GM12878 (cell line): ENCODE results near the gene YES1. TPM values are rescaled to one million over a fixed set of nuclear protein-coding genes. Genes with fewer than 3 reads are reported as not detected.
A peak's percentile ranks its signal among the peaks of the same experiment; 100 is the strongest.

Experiments used
- ATAC-seq: fragments of 200-7000 bp; cut with Tn5 transposase; 3 replicates; pipeline ENCODE4 v1.9.1; 2020; ENCODE audit warnings: mild to moderate bottlenecking, moderate library complexity
- BruUV-seq: library from RNA; stranded (reverse); fragments of 400-500 nt; replicated peaks from 2 replicates; lab custom pipeline; 2021; lab: Mats Ljungman, UMichigan
- CTCF ChIA-PET: fragments of 300-600 bp; sonication (Branson Sonifier 250); formaldehyde crosslinking; extraction: SDS; loops from one replicate; lab custom pipeline; 2021; ENCODE audit warnings: inconsistent platforms; lab: Yijun Ruan, JAX
- POLR2A ChIA-PET: fragments of 350-600 bp; formaldehyde crosslinking; extraction: SDS; loops from one replicate; lab custom pipeline; 2021; ENCODE audit warnings: inconsistent platforms; lab: Charles Lee
- RAD21 ChIA-PET: fragments of 300-600 bp; sonication (Branson Sonifier 250); formaldehyde crosslinking; loops from one replicate; lab custom pipeline; 2023; ENCODE audit warnings: antibody characterized with exemption; ENCODE audit not compliant: unreplicated experiment; lab: Charles Lee
- SMC1A ChIA-PET: fragments of 300-600 bp; sonication (Branson Sonifier 250); formaldehyde crosslinking; loops from one replicate; lab custom pipeline; 2023; ENCODE audit not compliant: unreplicated experiment, uncharacterized antibody; lab: Charles Lee
- DNase-seq: peaks from one replicate; pipeline ENCODE4 v3.0.0-alpha.2; 2011; ENCODE audit warnings: low read depth, low spot score
- FAIRE-seq: peaks from 3 replicates; lab custom pipeline; 2011; peaks lifted over from hg19 to GRCh38; lab: Jason Lieb, UNC
- H2AFZ ChIP-seq: 2 replicates; pipeline ENCODE4 v1.6.0; 2011; ENCODE audit warnings: low read depth, low read length, control low read depth; ENCODE audit not compliant: control insufficient read depth
- H3K27ac ChIP-seq: 2 replicates; pipeline ENCODE4 v1.5.1; 2011; ENCODE audit warnings: control low read depth; ENCODE audit not compliant: control insufficient read depth, insufficient read depth
- H3K27me3 ChIP-seq, 2 experiments: replicated peaks in 1 of 2; 2 replicates each; pipeline versions ENCODE4 v1.6.0 to v1.6.1; 2011; ENCODE audit warnings: low read length in 1 of 2; ENCODE audit not compliant: control insufficient read depth in 2 of 2, insufficient read depth in 2 of 2
- H3K36me3 ChIP-seq, 2 experiments: 2 replicates each; pipeline ENCODE4 v1.5.1; 2011; ENCODE audit warnings: low read length in 1 of 2; ENCODE audit not compliant: control insufficient read depth in 2 of 2, insufficient read depth in 2 of 2
- H3K4me1 ChIP-seq: 2 replicates; pipeline ENCODE4 v1.6.1; 2011; ENCODE audit warnings: mild to moderate bottlenecking, low read length, moderate library complexity, mixed read lengths; ENCODE audit not compliant: control insufficient read depth, insufficient read depth
- H3K4me2 ChIP-seq: 2 replicates; pipeline ENCODE4 v1.6.0; 2011; ENCODE audit warnings: control low read depth; ENCODE audit not compliant: control insufficient read depth, insufficient read depth
- H3K4me3 ChIP-seq: fragments of 200-600 bp; sonication (generic); 2 replicates; pipeline ENCODE4 v1.5.1; 2016
- H3K79me2 ChIP-seq: 2 replicates; pipeline ENCODE4 v1.6.0; 2011; ENCODE audit warnings: low read length; ENCODE audit not compliant: control insufficient read depth, insufficient read depth
- H3K9ac ChIP-seq: 2 replicates; pipeline ENCODE4 v1.8.0; 2011; ENCODE audit warnings: low read length, control low read depth, mixed read lengths; ENCODE audit not compliant: control insufficient read depth, insufficient read depth
- H3K9me3 ChIP-seq: replicated peaks from 3 replicates; pipeline ENCODE4 v1.5.1; 2011; ENCODE audit warnings: mild to moderate bottlenecking, low read length; ENCODE audit not compliant: control insufficient read depth, insufficient read depth
- H4K20me1 ChIP-seq: 2 replicates; pipeline ENCODE4 v1.6.0; 2011; ENCODE audit not compliant: control insufficient read depth, insufficient read depth
- BCL11A ChIP-seq: IDR thresholded peaks from 2 replicates; pipeline ENCODE4 v1.6.1; 2011; ENCODE audit warnings: low read depth, low read length
- BCL3 ChIP-seq: IDR thresholded peaks from 2 replicates; pipeline ENCODE4 v1.6.1; 2011; ENCODE audit warnings: borderline replicate concordance, low read depth, mild to moderate bottlenecking, moderate library complexity, low read length; ENCODE audit not compliant: insufficient read depth, poor library complexity, severe bottlenecking
- CEBPB ChIP-seq, 2 experiments: fragments of 150-350 bp in 1 of 2; IDR thresholded peaks; 2 replicates each; pipeline ENCODE4 v1.6.1; 2012 to 2014; ENCODE audit warnings: low read depth in 2 of 2, low read length in 2 of 2, borderline replicate concordance in 1 of 2, inconsistent platforms in 1 of 2
- FOS ChIP-seq: IDR thresholded peaks from 3 replicates; pipeline ENCODE4 v1.6.1; 2011; ENCODE audit warnings: borderline replicate concordance; ENCODE audit not compliant: insufficient read length; ENCODE audit errors: extremely low read depth
- JUND ChIP-seq: IDR thresholded peaks from 2 replicates; pipeline ENCODE4 v1.6.1; 2012; ENCODE audit warnings: low read depth, mild to moderate bottlenecking, low read length, improper control_type of control experiment, moderate library complexity
- MEF2B ChIP-seq: fragments of 450-650 bp; IDR thresholded peaks from 2 replicates; pipeline ENCODE4 v1.6.1; 2018; ENCODE audit warnings: mild to moderate bottlenecking, moderate library complexity; ENCODE audit not compliant: partially characterized antibody, poor library complexity, severe bottlenecking
- NBN ChIP-seq: fragments of 450-650 bp; IDR thresholded peaks from 2 replicates; pipeline ENCODE4 v1.6.1; 2016
- RUNX3 ChIP-seq: IDR thresholded peaks from 2 replicates; pipeline ENCODE4 v1.6.1; 2012; ENCODE audit warnings: low read length, inconsistent platforms
- SPI1 ChIP-seq: IDR thresholded peaks from 2 replicates; pipeline ENCODE4 v1.6.1; 2011; ENCODE audit warnings: low read depth, mild to moderate bottlenecking, low read length, moderate library complexity, borderline replicate concordance; ENCODE audit not compliant: insufficient read depth
- SREBF1 ChIP-seq: IDR thresholded peaks from 2 replicates; pipeline ENCODE4 v1.6.1; 2012; ENCODE audit warnings: mild to moderate bottlenecking, low read length
- YBX1 ChIP-seq: fragments of 450-650 bp; IDR thresholded peaks from 2 replicates; pipeline ENCODE4 v1.6.1; 2016; ENCODE audit warnings: antibody characterized with exemption
- WGBS: methylation state at CpG from one replicate; pipeline ENCODE4 v1.1.6; 2016; ENCODE audit warnings: low lambda C conversion rate; ENCODE audit not compliant: insufficient replicate concordance, insufficient coverage; ENCODE audit errors: missing lambda C conversion rate; 5-methylcytosine and 5-hydroxymethylcytosine counted together
- in situ Hi-C: fragments of 300-500 bp; cut with MboI; formaldehyde crosslinking; loops from 9 replicates; pipeline ENCODE4 v1.14.3; 2018; ENCODE audit warnings: mixed read lengths
- intact Hi-C: fragments of 100-400 bp; cut with micrococcal nuclease; formaldehyde crosslinking; loops from one replicate; pipeline ENCODE4 v1.14.2; 2022; ENCODE audit not compliant: unreplicated experiment
- polyA plus RNA-seq, 11 experiments: library from polyadenylated mRNA; depleted of rRNA in 4 of 11; unstranded in 6 of 11; stranded (reverse) in 5 of 11; fragments of >200 nt; fragmentation: Nextera tagmentation in 4 of 11; fragmentation: Illumina TruSeq in 1 of 11; extraction: Ambion mirVana in 4 of 11; extraction: Trizol in 1 of 11; gene quantifications; 1 replicate in 1 of 11; 2 replicates in 10 of 11; pipeline versions ENCODE4 v1.2.1 to v1.2.3, GENCODE V29; 2011 to 2016; ENCODE audit warnings: inconsistent platforms in 2 of 11, missing spikeins in 2 of 11, low read depth in 1 of 11
- total RNA-seq, 4 experiments: library from RNA; depleted of rRNA in 3 of 4; stranded (reverse); fragments of >200 nt in 3 of 4; fragmentation: Illumina TruSeq in 1 of 4; extraction: Trizol in 1 of 4; gene quantifications; 2 replicates each; pipeline versions ENCODE4 v1.2.1 to v1.2.3, GENCODE V29; 2013 to 2021
- TF ChIP-seq, protein P1 (sequence below): fragments of 450-650 bp; formaldehyde crosslinking; IDR thresholded peaks from 2 replicates; pipeline ENCODE4 v1.4.0; 2020; ENCODE audit warnings: mild to moderate bottlenecking, moderate library complexity

YES1 gene
- total and polyA plus RNA-seq, 10 of the 15 experiments (the other 5 are each of a cell fraction or from before 2014, with no cell fraction given): 2.3 to 7.9 (median 5.8) TPM

DNA sequence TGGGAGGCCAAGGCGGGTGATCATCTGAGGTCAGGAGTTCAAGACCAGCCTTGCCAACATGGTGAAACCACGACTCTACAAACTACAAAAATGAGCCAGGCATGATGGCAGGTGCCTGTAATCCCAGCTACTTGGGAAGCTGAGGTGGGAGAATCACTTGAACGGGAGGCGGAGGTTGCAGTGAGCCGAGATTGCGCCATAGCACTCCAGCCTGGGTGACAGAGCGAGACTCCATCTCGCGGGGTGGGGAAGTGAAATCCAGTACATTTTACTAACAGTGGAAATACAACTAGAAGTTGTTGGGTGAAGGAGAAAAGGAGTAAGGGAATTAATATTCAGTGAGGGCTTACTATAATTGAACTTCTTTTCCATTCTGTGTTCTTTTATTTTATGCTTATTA lies 86.4 kb downstream of the YES1 start:
- no peak for DNase-seq
- Histone ChIP-seq H3K9me3 (no peaks in the 10 kb centered on the region), H3K79me2 (no peaks in the 10 kb centered on the region), H4K20me1 (no peaks in the 10 kb centered on the region), H3K9ac (no peak overlapping the region), H3K4me1 (no peaks in the 10 kb centered on the region), H3K27me3 (no peaks in the 10 kb centered on the region), H3K4me3 (no peak overlapping the region), H3K4me2 (no peak overlapping the region), H2AFZ (no peak overlapping the region), H3K36me3 (no peaks in the 10 kb centered on the region), H3K27ac (no peak overlapping the region)
- TF ChIP-seq SPI1: no peak
- no peak for TF ChIP-seq CEBPB (IDR thresholded peaks at IDR 0.05; ENCODE audit: borderline replicate concordance in 1 of 2, low read depth in 2 of 2, low read length in 2 of 2)
- no peak for TF ChIP-seq FOS
- ChIA-PET SMC1A (interaction anchor here (0.7 to 1.3 kb wide), 2 partner anchors 101 to 105 kb away, joined by 3 to 6 read pairs; no protein-coding TSS in a partner anchor), RAD21 (no interaction called here), CTCF (no interaction called here), POLR2A (no interaction called here)
- BruUV-seq: no TSS peak
- no peak for ATAC-seq
- no peak for FAIRE-seq
- intact Hi-C loops: no loop called here
- 89% methylated on average over 9 of the region's 9 CpGs for WGBS
- in situ Hi-C loops: loop anchor here (25.0 kb wide), 1 partner anchor 237 kb away; no protein-coding TSS in a partner anchor

GRCh38 chr18:723541-724080 lies 88.4 kb downstream of the YES1 start:
- WGBS: 88% methylated on average over 1 of the region's 1 CpG
- H2AFZ ChIP-seq: no peak overlapping the region
- no peaks in the 10 kb centered on the region for H3K79me2 ChIP-seq
- H3K27ac ChIP-seq: no peak overlapping the region
- H3K4me2 ChIP-seq: no peak overlapping the region
- H3K27me3 ChIP-seq: no peaks in the 10 kb centered on the region
- no peak for DNase-seq
- no peak overlapping the region for H3K4me3 ChIP-seq
- ChIA-PET SMC1A (interaction anchor here (0.5 to 1.4 kb wide), 3 partner anchors 14 to 107 kb away, joined by 3 to 4 read pairs (median 3); no protein-coding TSS in a partner anchor), CTCF (interaction anchor here (0.9 to 1.3 kb wide), 3 partner anchors 96 to 116 kb away, joined by 3 read pairs; no protein-coding TSS in a partner anchor), RAD21 (interaction anchor here (1.6 kb wide), 1 partner anchor 107 kb away, joined by 6 read pairs; no protein-coding TSS in a partner anchor), POLR2A (no interaction called here)
- no peaks in the 10 kb centered on the region for H3K36me3 ChIP-seq
- in situ Hi-C loops (no loop called here), intact Hi-C loops (no loop called here)
- no peaks in the 10 kb centered on the region for H3K4me1 ChIP-seq
- BruUV-seq: TSS peak; percentile 41
- no peaks in the 10 kb centered on the region for H3K9me3 ChIP-seq
- no peak for FAIRE-seq
- ATAC-seq: no peak
- no peak overlapping the region for H3K9ac ChIP-seq
- no peaks in the 10 kb centered on the region for H4K20me1 ChIP-seq
- TF ChIP-seq MEF2B (no peak), SREBF1 (no peak), BCL11A (no peak), RUNX3 (no peak), BCL3 (no peak), YBX1 (no peak), NBN (no peak), JUND (no peak)
- TF ChIP-seq, protein P1, sequence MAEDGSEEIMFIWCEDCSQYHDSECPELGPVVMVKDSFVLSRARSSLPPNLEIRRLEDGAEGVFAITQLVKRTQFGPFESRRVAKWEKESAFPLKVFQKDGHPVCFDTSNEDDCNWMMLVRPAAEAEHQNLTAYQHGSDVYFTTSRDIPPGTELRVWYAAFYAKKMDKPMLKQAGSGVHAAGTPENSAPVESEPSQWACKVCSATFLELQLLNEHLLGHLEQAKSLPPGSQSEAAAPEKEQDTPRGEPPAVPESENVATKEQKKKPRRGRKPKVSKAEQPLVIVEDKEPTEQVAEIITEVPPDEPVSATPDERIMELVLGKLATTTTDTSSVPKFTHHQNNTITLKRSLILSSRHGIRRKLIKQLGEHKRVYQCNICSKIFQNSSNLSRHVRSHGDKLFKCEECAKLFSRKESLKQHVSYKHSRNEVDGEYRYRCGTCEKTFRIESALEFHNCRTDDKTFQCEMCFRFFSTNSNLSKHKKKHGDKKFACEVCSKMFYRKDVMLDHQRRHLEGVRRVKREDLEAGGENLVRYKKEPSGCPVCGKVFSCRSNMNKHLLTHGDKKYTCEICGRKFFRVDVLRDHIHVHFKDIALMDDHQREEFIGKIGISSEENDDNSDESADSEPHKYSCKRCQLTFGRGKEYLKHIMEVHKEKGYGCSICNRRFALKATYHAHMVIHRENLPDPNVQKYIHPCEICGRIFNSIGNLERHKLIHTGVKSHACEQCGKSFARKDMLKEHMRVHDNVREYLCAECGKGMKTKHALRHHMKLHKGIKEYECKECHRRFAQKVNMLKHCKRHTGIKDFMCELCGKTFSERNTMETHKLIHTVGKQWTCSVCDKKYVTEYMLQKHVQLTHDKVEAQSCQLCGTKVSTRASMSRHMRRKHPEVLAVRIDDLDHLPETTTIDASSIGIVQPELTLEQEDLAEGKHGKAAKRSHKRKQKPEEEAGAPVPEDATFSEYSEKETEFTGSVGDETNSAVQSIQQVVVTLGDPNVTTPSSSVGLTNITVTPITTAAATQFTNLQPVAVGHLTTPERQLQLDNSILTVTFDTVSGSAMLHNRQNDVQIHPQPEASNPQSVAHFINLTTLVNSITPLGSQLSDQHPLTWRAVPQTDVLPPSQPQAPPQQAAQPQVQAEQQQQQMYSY (CRISPR knock-in tag): no peak
